SKM-1 (cell line): ENCODE data around the gene AKT1.

ENCODE experiments used
- DNase-seq: peaks from one replicate; lab custom pipeline; 2025; ENCODE audit not compliant: unreplicated experiment; lab: John Stamatoyannopoulos, UW

The AKT1 gene

DNA sequence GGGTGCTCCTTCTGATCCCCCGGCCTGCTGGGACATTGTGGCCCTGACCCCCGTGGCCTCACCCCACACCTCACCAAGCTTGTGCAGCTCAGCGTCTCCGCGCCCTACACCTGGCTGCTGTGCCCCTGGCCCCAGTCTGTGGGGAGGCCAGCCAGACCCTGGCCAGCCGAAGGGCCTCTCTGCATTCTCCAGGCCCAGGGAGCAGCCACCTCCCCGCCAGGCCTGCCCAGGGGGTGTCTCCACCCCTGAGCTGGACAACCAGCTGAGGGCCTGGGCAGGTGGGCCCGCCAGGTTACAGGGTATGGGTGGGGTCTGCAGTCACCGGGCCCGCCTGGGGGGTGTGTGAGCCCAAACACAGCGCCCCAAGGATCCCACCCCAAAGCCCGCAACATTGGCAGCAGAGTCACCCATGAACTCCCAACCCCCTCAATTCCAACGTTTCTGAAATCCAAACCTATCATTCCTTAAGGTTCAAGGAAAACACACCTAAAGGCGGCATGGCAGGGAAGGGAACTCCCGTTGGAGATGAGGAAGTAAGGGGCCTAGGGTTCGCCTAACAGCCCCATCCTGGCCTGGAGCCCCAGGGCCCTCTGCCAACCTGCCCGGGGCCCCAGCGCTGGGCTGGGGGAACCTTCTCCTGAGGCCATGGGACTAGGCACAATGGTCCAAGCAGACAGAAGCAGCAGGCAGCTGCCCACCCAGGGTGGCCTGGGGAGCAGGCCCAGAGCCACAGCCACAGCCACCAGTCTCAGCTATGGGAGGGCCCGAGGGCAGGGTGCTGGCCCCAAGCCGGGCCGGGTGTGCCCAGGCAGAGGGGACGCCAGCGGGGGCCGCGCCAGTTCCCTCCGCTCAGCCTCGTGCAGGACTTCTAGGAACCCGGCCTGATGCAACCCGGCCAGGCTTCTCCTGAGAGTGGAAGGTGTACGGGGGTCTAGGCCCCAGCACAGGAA lies 8.5 kb downstream of the AKT1 start:
- DNase-seq = no peak

DNA sequence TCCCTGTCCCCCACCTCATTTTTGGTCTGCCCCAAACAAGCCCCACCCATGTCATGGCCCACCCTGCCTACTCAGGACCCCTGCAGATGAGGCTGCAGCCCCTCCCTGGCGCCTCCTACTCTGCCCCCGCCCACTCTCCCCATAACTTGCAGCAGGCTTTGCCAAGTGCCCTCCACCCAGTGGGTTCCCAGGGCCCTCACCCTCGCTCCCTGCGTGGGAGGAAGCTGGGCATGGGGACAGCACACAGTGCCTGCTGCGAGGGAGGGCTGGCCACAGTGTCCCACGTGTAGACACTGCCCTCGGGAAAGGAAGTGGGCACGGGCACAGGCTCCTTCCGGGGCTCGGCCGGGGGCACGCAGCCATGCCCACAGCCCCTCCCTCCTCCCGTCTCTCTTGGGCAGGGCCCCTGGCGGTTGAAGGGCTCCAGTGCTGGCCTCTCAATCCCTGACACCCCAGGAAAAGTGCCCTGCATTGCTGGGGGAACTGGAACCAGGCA lies 9.4 kb downstream of the AKT1 start:
- DNase-seq = no peak

DNA sequence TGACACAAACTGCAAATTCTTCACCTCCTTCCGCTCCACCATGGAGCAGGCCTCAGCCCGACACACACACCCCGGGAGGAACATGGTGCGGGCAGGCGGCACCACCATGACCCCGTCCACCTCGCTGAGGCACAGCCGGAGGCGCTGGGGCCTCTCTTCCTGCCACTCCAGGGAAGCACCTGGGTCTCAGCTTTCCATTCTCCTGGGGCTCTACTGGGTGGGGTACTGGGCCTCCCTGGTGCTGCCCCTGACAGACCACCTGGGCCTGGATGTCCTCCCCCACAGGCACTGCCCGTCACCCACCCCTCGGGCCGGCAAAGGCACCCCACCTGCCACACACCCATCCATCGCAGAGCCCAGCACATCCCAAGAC lies 9.9 kb downstream of the AKT1 start:
- no peak for DNase-seq

DNA sequence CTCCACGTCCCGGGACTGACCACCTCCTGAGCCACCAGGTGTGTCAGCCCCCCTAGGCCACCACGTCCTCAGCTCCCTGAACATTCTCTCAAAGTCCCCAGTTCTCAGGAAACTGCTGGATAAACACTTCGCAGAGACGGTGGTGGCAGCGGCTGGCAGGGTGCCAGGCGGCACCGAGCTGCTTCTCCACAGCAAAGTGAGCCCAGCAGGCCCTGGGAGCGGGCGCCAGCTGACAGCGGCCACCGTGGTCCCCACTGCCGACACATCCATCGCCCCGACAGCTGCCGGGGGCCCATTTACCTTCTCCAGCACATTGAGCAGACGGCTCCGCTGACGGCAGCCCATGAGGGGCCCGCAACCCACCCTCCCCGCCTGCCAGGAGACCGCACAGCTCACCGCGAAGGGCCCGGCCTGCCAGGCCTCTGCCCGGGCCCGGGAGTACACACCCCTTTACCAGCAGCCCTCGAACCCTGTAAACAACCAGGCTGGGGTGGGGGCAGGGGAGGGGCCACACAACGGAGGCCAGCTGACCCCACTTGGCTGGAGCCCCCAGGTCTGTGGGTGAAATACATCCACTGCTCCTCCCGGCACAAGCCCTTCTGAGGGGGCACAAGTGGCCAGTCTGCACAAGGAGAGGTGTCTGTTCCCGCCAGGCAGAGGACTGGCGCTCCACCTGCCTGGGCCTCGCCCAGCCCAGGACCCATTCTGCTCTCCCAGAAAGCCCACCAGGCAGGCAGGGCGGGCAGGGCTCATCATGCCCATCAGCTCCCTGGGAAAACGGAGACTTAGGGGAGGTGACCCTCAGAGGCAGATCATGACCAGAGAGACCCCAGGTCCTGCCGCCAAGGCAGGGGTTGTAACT lies 10.5 kb downstream of the AKT1 start:
- DNase-seq = no peak

DNA sequence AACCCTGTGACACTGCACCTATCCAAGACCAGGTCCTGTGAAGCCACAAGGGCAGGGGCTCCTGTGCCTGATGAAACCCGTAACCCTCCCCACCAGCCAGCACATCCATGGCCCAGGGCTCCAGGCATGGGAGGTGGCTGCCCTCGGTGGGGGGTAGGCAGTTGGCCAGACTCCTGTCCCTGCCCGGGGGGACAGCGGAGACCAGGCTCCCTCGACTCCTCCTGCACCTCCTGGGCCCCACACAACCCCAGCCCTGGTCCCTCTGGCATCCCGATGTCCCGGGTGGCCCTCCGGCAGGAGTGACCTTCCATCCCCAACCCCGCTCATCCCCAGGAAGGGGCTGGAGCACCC lies 11.4 kb downstream of the AKT1 start:
- no peak for DNase-seq

DNA sequence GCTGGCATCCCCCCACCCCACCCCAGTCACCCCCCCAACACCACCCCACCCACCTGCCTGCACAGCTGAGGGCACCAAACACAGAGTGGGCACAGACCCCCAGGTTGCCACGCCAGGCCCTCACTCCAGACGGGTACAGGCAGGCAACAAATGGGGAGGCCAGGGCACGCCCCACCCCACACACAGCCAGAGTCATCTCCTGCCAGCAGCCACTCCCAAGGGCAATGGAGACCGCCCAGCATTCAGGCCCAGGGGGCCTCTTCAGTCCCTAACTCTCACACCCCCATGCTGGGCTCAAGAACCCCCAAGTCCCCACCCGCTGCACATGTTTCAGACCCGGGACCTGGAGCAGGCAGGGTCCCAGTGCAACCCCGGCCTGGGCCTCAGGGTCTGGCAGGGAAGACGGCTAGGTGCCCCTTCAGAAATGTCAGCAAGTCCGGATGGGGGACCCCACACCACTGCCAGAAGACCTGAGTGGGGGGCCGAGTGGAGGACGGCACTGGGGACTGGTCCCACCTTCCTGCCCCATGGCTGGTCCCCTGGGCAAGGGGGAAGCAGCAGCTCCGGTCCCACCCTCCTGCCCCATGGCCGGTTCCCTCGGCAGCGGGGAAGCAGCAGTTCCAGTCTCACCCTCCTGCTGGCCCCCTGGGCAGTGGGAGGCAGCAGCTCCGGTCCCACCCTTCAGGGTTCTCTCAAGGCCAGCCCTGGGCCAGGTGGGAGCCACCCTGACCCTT lies 11.9 kb downstream of the AKT1 start:
- no peak for DNase-seq

DNA sequence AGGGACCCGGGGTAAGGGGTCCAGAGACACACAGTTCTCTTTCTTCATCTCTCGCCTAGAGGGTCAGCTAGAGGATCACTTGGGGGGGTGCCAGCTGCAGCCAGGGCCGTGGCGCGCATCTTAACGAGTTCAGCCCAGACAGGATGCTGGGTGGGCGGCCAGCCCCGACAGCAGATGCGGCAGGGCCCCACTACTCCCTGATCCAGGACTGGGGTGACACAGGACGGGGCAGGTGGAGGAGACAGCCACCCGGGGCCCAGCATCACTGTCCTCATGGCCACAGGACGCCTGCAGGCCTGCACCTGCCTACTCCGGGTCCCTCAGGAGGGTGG lies 12.8 kb downstream of the AKT1 start:
- DNase-seq = no peak

DNA sequence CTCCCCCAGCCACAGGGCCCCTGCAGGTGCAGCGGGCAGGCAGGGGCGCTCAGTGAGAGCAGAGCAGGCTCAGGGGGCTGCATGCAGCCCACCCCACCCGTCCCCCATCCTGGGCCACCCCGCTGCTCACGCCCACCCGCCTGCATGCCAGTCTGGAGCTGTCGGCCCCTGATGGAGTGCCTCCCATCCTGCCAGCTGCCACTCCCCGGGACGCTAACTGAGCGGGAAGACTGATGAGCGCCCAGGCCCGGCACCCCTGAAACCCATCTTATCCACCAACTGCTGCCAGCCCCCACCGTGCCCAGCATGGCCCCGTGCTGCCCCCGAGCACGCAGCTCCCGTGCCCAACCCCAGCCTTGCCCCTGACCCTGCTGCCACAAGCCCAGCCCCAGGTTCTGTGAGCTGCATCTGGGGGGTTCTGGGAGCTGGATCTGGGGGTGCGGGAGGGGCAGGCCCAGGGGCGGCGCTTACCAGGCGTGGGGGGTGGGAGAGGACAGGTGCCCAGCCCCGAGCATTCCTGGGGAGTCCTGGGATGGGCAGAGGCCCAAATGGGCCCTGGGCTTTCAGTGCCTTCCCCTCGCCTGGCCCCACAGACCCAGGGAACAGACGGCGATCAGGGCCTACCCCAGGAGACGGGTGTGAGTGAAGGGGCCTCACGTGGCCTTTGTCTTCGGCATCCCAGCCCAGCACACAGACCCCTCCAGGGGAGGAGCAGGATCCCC lies 13.3 kb downstream of the AKT1 start:
- no peak for DNase-seq

DNA sequence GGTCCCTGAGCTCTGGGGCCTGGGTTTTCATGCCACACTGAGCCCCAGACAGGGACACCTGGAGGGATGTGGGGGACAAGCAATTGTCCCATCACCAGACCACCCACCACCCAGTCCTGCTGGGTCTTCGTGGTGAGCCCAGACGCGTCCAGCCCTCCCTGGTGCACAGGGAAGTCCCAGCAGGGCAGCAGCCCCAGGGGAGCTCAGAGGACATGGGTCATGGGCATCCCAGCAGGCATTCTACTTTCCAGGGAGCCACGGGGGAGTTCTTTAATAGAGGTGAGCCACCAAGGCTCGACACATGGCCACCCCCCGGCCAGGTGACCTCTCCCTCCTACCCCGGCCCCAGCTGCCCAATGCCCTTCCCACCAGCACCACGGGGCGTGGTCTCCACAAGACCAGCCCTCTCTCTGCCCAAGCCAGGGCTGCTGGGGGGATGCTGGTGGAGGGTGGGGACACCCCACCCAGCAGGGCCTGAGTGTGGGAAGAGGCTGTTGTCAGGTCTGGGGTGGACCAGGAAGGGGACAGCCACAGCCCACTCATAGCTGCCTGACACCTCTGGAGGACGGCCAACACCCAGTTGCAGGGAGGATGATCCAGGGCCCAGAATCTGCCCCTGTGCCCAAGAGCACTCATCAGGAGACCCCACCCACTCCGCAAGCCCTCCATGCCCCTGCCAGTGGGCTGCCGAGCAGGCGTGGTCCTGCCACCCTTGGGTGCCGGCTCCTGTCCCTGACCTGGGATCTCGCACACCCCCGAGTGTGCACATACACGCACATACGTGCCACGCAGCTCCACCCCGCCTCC lies 14.1 kb downstream of the AKT1 start:
- no peak for DNase-seq

DNA sequence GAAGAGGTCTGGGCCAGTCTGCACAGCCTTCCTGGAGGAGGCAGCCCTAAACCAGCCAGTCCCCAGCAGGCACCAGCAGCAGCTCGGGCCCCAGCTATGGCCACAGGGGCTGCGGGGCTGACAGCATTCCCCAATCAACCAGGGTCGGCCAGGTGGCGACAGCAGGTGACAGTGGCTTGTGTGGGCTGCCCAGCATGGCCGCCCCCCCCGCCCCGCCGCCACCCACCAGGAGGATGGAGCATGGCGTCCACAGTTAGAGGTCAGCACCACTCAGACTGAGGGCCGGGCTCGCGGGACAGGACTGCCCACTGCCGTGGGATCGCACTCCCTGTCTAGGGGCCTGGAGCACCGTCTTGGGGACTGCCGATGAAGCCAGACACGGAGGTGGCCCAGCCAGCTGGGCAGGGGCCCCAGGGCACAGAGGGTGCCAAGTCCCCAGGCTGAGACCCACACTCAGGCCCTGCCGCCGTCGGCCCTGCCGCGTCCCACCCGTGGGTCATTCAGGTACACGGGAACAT lies 15.0 kb downstream of the AKT1 start:
- no peak for DNase-seq

DNA sequence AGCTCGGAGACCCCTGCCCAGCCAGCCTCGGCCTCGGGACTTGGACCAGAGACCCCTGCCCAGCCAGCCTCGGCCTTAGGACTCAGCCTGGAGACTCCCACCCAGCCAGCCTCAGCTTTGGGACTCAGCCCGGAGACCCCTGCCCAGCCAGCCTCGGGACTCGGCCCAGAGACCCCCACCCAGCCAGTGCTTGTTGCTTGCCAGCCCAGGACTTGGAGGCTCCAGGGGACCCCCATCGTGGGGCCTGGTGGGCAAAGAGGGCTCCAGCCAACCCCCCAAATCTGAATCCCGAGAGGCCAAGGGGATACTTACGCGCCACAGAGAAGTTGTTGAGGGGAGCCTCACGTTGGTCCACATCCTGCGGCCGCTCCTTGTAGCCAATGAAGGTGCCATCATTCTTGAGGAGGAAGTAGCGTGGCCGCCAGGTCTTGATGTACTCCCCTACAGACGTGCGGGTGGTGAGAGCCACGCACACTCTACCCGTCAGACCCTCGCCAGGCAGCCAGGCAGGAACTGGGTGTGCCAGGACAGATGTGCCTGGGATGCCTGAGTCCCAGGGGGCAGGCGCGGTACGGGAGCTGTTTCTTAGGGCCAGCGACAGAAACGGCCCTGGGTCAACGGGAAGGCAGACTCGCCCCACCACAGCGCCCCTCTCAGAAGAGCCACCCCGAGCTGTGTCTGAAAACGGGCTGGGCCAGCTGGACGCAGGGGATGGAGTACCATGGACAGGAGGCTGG lies 15.6 kb downstream of the AKT1 start:
- DNase-seq = no peak

DNA sequence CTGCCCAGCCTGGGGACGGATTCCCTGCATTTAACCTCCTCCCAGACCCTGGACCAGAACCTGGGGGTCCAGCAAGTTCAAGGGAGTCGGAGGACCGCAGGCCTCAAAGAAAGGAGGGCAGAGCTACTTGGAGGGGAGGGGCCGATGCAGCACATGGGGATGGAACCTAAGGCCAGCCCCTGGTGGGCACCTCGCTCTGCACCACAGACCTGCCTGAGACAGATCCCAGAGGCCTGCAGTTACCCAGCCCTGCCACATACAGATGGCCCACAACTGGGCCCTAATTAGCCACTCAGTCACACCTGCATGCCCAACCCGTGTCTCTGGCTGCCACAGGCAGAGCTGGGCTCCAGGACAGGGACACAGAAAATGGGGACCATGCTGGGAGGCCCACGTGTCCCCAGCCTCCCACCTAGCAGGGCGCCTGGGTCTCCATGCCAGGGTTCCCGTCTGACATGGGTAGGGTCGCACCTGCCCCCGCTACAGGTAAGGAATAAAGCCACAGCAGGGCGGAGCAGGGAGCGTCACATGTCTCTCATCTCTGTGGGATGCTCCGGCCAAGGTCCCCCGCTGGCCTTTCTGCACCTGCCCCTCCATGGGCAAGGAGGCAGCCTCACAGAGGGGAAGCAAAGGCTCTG lies 16.7 kb downstream of the AKT1 start:
- no peak for DNase-seq

DNA sequence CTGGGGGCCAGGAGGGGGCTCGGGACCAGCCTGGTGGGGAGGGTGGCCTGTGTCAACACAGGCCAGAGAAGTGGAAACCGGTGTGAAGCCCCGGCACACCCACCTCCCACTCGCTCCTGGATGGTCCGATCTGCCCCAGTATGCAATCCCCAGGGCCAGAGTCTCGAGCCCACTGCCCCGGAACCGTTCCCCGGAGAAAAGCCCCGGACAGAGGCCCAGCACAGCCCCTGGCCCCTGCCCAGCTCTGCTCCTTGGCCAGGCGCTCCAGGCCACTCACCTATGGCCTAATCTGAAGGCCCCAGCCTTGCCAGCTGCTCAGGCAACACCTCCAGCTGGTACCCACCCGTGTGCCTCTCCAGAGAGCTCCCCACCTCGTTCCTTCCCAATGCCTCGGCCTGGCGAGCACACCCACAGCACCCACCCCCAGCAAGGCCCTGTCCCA lies 17.7 kb downstream of the AKT1 start:
- DNase-seq = no peak

DNA sequence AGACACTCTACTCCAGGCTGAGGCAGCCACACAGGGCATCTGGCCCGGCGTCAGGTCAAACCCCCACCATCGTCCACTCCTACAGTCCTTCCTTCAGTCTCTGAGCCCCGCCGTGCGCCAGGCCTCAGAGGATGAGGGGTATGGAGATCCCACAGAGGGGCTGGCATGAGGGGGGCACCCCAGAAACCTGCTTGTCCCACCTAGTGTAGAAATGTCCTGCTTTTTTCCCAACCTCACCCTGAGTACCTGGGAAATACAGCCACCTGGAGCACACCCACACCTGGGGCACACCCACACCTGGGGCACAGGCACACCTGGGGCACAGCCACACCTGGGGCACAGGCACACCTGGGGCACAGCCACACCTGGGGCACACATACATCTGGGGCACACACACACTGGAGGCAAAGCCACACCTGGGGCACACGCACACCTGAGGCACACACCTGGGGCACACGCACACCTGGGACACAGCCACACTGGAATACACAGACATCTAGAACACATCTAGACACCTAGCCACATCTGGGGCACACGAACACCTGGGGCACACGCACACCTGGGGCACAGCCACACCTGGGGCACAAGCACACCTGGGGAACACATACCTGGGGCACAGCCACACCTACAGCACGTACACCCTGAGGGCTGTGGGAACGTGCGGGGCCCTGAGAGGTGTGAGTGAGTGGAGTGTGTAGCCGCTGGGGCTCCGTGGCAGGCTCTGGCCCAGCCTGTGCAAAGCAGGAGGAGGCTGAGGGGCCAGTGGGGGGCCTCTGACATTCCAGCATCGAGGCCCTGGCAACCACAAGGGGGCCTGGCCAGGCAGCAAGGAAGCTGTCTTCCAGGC lies 18.4 kb downstream of the AKT1 start:
- DNase-seq = no peak

DNA sequence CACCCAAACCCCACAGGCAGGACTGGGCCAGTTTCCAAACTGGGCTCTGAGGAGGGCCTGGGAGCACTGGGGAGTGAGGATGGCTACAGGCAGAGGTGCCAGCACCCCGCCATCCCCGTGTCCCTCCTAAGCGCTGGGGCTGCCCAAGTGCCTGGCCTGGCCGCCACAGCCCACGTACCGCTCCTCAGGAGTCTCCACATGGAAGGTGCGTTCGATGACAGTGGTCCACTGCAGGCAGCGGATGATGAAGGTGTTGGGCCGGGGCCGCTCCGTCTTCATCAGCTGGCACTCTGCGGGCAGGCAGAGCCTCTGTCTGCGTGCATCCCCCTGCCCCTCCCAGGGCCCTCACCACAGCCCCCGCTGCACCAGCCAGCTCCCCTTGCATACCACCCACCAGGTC lies 19.1 kb downstream of the AKT1 start:
- DNase-seq = no peak

DNA sequence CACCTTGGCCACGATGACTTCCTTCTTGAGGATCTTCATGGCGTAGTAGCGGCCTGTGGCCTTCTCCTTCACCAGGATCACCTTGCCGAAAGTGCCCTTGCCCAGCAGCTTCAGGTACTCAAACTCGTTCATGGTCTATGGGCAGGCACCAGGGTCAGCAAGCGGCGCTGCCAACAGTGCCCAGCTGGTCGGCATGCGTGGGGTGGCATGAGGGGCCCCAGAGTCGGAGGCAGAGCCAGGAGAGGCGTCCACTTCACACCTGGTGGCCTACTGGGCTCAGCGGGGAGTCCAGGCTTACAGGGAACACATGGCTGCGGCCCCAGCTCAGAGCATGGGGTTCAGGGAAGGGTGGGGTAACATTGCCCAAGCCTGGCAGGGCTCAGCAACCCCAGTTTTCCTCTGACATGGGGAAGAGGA lies 20.5 kb downstream of the AKT1 start:
- no peak for DNase-seq

DNA sequence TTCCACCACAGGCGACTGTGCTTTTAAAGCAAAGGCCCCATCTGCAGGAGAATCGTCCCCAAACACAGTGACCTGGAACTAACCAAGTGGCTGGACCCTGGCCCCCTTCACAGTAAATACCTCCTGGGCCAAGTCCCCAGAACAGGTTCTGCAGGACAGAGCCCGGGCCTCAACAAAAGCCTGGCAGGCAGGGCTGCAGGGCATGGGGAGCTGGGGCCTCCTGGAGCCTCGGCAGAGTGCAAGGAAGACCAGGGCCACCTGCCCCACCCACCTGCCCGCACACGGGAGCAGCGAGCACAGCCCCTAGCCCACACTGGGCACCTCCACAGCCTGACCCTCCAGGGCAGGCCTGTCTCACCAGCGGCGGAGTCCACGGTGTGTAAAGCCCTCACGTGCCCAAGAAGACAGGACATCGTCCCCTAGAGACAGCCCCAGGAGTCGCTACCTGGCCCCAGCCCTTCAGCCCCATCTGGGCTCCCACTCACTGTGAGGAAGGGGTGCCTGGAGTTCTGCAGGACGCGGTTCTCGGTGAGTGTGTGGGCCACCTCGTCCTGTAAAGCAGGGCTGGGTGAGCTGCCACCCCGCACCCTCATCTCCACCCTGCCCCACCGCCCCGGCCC lies 21.0 kb downstream of the AKT1 start:
- no peak for DNase-seq
